ENCODE data around the gene RABL6. TPM values are rescaled to one million over a fixed set of nuclear protein-coding genes. Genes with fewer than 3 reads are reported as not detected.

Gene RABL6
- total and polyA plus RNA-seq, 2 of the 4 experiments (the other 2 are of a cell fraction), result 37.1 to 47.5 TPM

GRCh38 chr9:136762221-136762691 is 45.5 kb upstream of the RABL6 start:
- no peak overlapping the region for H2BK5ac ChIP-seq (ENCODE audit: low read depth, low read length, poor library complexity, severe bottlenecking)
- H3K27ac ChIP-seq (ENCODE audit: insufficient read depth, low read length), result no peak overlapping the region
- no peaks in the 10 kb centered on the region for H3K9me3 ChIP-seq (ENCODE audit: control insufficient read depth, insufficient read depth, low read length)
- CTCF ChIA-PET, result no interaction called here
- no peak for TF ChIP-seq BHLHE40 (IDR thresholded peaks at IDR 0.05; ENCODE audit: low read depth, low read length)
- no peak for TF ChIP-seq RFX5 (IDR thresholded peaks at IDR 0.05; ENCODE audit: low read depth, low read length)
- TF ChIP-seq POLR2A (IDR thresholded peaks at IDR 0.05; ENCODE audit: low read depth, low read length), result no peak
- TF ChIP-seq CTCF (conservative IDR thresholded peaks at IDR 0.05; ENCODE audit: low read depth, low read length), result no peak
- TF ChIP-seq CHD1 (IDR thresholded peaks at IDR 0.05; ENCODE audit: low read depth, low read length), result no peak
- TF ChIP-seq RCOR1 (IDR thresholded peaks at IDR 0.05; ENCODE audit: insufficient replicate concordance, low read length), result no peak
- TF ChIP-seq FOS (IDR thresholded peaks at IDR 0.05; ENCODE audit: low read depth, low read length), result no peak
- no peak for TF ChIP-seq MAFK (IDR thresholded peaks at IDR 0.05; ENCODE audit: low read depth, low read length)
- no peak for TF ChIP-seq RAD21 (IDR thresholded peaks at IDR 0.05; ENCODE audit: low read length)
- no peak for TF ChIP-seq CEBPB (IDR thresholded peaks at IDR 0.05; ENCODE audit: low read depth, low read length)
- TF ChIP-seq NFE2L2 (IDR thresholded peaks at IDR 0.05; ENCODE audit: low read depth, low read length), result no peak
- TF ChIP-seq MAZ (IDR thresholded peaks at IDR 0.05; ENCODE audit: borderline replicate concordance, low read depth, low read length), result no peak
- no peak for TF ChIP-seq USF2 (IDR thresholded peaks at IDR 0.05; ENCODE audit: low read depth, low read length)
- no peak for TF ChIP-seq SMC3 (IDR thresholded peaks at IDR 0.05; ENCODE audit: low read depth, low read length)
- TF ChIP-seq ELK1 (IDR thresholded peaks at IDR 0.05; ENCODE audit: borderline replicate concordance, low read depth, low read length), result no peak
- no peak for TF ChIP-seq MXI1 (IDR thresholded peaks at IDR 0.05; ENCODE audit: borderline replicate concordance, low read depth, low read length)
- no peak overlapping the region for H3K23ac ChIP-seq (ENCODE audit: low read depth, low read length)
- intact Hi-C loops (cut with micrococcal nuclease) (no loop called here), dilution Hi-C loops (cut with HindIII; ENCODE audit: low sequenced_read_pairs, unreplicated experiment) (no loop called here), in situ Hi-C loops (cut with MboI; ENCODE audit: low sequenced_read_pairs) (no loop called here)
- H3K79me1 ChIP-seq (ENCODE audit: low read depth in 1 of 2, low read length in 2 of 2), result no peaks in the 10 kb centered on the region
- H3K14ac ChIP-seq (replicated peaks; ENCODE audit: low read depth, low read length), result no peak overlapping the region
- POLR2A ChIA-PET (ENCODE audit: unreplicated experiment), result no interaction called here
- H2BK20ac ChIP-seq (ENCODE audit: low read depth, low read length), result no peak overlapping the region
- H3K4ac ChIP-seq (ENCODE audit: low read depth, low read length), result no peak overlapping the region
- no peak overlapping the region for H3K18ac ChIP-seq (ENCODE audit: low read depth, low read length)
- H4K5ac ChIP-seq (ENCODE audit: low read depth, low read length), result no peak overlapping the region
- no peak overlapping the region for H2BK120ac ChIP-seq (ENCODE audit: low read depth, low read length)
- H2AK9ac ChIP-seq (replicated peaks; ENCODE audit: low read depth, low read length, poor library complexity), result no peak overlapping the region
- H3K27me3 ChIP-seq (ENCODE audit: control insufficient read depth, insufficient read depth, low read length), result peaks cover 1% of the 10 kb centered on the region; the same call in 1 of the 2 replicates
- H2AFZ ChIP-seq (replicated peaks; ENCODE audit: low read length, poor library complexity), result no peak overlapping the region
- no peak overlapping the region for H4K91ac ChIP-seq (ENCODE audit: insufficient read depth, low read depth, low read length)
- H3K9me1 ChIP-seq (ENCODE audit: insufficient read depth, low read length), result no peaks in the 10 kb centered on the region
- no peak overlapping the region for H3K4me3 ChIP-seq (ENCODE audit: insufficient read depth, low read depth, low read length)
- H4K8ac ChIP-seq (ENCODE audit: low read depth in 2 of 2, low read length in 2 of 2), result no peak overlapping the region
- ATAC-seq (ENCODE audit: low read depth), result no peak
- H3K4me1 ChIP-seq (ENCODE audit: control insufficient read depth, insufficient read depth, low read length), result no peaks in the 10 kb centered on the region
- H2BK15ac ChIP-seq (ENCODE audit: low read depth, low read length), result no peak overlapping the region
- DNase-seq, result no peak
- H3K36me3 ChIP-seq (ENCODE audit: control insufficient read depth, insufficient read depth, low read length), result no peaks in the 10 kb centered on the region
- no peak overlapping the region for H3K4me2 ChIP-seq (ENCODE audit: low read depth, low read length)
- WGBS, 2 experiments (ENCODE audit: extremely low coverage in 2 of 2, insufficient read length in 1 of 2), result 61% methylated on average over 2 of the region's 17 CpGs; no CpG with 5 or more reads in 1 of the 2 experiments
- no TSS peak for BruUV-seq (replicated peaks)
- H2AK5ac ChIP-seq (ENCODE audit: low read depth, low read length), result no peak overlapping the region
- no peaks in the 10 kb centered on the region for H4K20me1 ChIP-seq (ENCODE audit: insufficient read depth, low read length)
- no peak overlapping the region for H3K9ac ChIP-seq (ENCODE audit: low read depth, low read length)
- H3K56ac ChIP-seq (ENCODE audit: extremely low read depth, insufficient read depth, low read length), result no peak overlapping the region

All from IMR-90 (cell line).